GM21786 (cell line): ENCODE measurements around the gene ATAD3B.
A peak's percentile ranks its signal among the peaks of the same experiment; 100 is the strongest.
"Not testable (repeated sequence)": the region's sequence is repeated elsewhere in the genome, so short reads cannot be mapped to it uniquely, and the experiment has no call there.

Experiments
- ATAC-seq: cut with Tn5 transposase; IDR thresholded peaks from one replicate; pipeline ENCODE4 v1.9.1; 2021; ENCODE audit not compliant: unreplicated experiment

Gene ATAD3B

GRCh38 chr1:1471389-1472052 lies at the start of gene ATAD3B:
Gene ATAD3B, plus strand, starts transcription at chr1:1471765. Its CDS starts 120 bp downstream, at chr1:1471885.
- peak; percentile 94 for ATAC-seq

- ATAC-seq, result no peak
Measured at GRCh38 chr1:1421907-1422464, 49.6 kb upstream of the ATAD3B start.

- ATAC-seq, result no peak
Measured at GRCh38 chr1:1422465-1423244, 48.9 kb upstream of the ATAD3B start.

- no peak for ATAC-seq
Measured at GRCh38 chr1:1423245-1423597, 48.3 kb upstream of the ATAD3B start.

GRCh38 chr1:1424707-1425106 lies 46.9 kb upstream of the ATAD3B start:
- no peak for ATAC-seq

- ATAC-seq, result no peak
Measured at GRCh38 chr1:1425426-1425752, 46.2 kb upstream of the ATAD3B start.

- ATAC-seq, result no peak
Measured at GRCh38 chr1:1425753-1426495, 45.6 kb upstream of the ATAD3B start.

GRCh38 chr1:1426496-1427105 lies 45.0 kb upstream of the ATAD3B start:
- ATAC-seq, result no peak

GRCh38 chr1:1427106-1427819 lies 44.3 kb upstream of the ATAD3B start:
- no peak for ATAC-seq

GRCh38 chr1:1427820-1428148 lies 43.8 kb upstream of the ATAD3B start:
- ATAC-seq, result no peak

GRCh38 chr1:1428174-1428573 lies 43.4 kb upstream of the ATAD3B start:
- no peak for ATAC-seq

GRCh38 chr1:1428967-1429366 lies 42.6 kb upstream of the ATAD3B start:
- ATAC-seq, result not testable (repeated sequence)

GRCh38 chr1:1429671-1430073 lies 41.9 kb upstream of the ATAD3B start:
- no peak for ATAC-seq

GRCh38 chr1:1430114-1430982 lies 41.2 kb upstream of the ATAD3B start:
- ATAC-seq, result no peak

- no peak for ATAC-seq
Measured at GRCh38 chr1:1430992-1431844, 40.3 kb upstream of the ATAD3B start.

- ATAC-seq, result no peak
Measured at GRCh38 chr1:1431845-1432273, 39.7 kb upstream of the ATAD3B start.

GRCh38 chr1:1432274-1432950 lies 39.2 kb upstream of the ATAD3B start:
- no peak for ATAC-seq
